NOMO-1 treated with DMSO at 0.1 percent for 48 hours (cell line): ENCODE data around the gene TUT7.

Experiments used
- DNase-seq: peaks from one replicate; lab custom pipeline; 2025; ENCODE audit not compliant: unreplicated experiment; lab: John Stamatoyannopoulos, UW

The TUT7 gene

DNA sequence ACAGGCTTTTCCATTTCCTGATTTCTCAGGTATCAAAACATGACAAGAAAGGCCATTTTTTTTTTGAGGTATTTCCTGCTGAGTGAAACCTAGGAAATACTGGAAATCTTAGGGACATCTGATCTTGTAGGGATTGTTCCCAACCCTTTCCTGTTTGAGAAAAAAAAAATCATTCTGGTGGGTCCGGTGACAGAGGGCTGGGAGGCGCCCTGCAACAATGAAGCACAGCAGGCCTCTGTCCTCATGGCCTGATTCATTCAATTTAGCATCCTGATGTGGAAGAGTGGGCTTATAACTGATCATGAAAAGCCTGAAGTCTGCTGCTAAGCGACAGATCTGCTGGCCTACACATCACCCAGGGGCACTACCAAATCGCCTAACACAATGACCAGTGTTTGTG lies 91.7 kb downstream of the TUT7 start:
- DNase-seq, result no peak

GRCh38 chr9:86259557-86259956 lies 94.7 kb downstream of the TUT7 start, which contains the start of gene C9orf153:
Gene C9orf153, minus strand, starts transcription at chr9:86259657. Its CDS starts 30,054 bp downstream, at chr9:86229603.
- DNase-seq, result no peak

- no peak for DNase-seq
Measured at GRCh38 chr9:86257391-86257790, 96.8 kb downstream of the TUT7 start.

DNA sequence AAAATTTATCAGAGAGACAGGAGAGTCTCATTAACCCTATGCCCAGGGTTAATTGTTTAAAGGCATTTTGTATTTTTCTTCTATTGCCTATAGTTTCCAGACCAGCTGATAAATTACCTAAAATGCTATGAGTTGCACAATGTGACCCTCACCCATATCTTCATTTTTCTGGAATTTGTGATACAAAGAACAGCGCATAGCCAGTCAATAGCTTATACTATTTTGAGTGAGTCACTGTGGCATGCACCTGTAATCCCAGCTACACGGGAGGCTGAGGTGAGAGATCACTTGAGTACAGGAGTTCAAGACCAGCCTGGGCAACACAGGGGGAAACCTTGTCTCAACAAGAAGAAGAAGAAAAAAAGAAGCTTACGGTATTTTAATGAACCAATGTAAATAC lies 97.6 kb downstream of the TUT7 start:
- DNase-seq, result no peak

DNA sequence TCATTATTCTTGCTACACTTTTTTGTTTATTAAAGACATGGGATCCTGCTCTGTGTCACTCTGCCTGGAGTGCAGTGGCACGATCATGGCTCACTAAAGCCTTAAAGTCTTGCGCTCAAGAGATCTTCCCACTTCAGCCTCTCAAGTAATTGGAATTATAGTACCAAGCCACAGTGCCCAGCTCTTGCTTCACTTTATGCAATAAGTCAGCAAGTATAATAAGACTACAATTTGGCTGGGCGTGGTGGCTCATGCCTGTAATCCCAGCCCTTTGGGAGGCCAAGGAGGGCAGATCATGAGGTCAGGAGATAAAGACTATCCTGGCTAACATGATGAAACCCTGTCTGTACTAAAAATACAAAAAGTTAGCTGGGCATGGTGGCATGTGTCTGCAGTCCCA lies 100.6 kb downstream of the TUT7 start:
- DNase-seq, result no peak

DNA sequence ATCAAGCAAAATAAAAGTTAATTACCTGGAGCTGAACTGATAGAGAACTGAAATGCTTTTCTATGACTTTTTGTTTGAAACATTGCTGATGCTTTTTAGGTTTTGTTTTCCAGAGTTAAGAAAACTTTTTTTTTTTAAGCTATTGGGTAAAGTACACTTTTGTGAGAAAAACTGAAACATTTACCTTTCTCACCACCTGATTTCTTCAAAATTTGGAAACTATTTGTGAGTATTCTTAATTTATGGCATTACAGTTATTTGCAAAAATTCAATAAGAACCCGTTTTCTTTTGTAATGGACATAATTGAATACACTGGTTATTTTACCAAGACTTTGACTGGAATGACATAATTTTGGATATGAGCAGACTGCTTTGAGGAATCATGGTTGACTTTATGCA lies 101.3 kb downstream of the TUT7 start:
- no peak for DNase-seq

DNA sequence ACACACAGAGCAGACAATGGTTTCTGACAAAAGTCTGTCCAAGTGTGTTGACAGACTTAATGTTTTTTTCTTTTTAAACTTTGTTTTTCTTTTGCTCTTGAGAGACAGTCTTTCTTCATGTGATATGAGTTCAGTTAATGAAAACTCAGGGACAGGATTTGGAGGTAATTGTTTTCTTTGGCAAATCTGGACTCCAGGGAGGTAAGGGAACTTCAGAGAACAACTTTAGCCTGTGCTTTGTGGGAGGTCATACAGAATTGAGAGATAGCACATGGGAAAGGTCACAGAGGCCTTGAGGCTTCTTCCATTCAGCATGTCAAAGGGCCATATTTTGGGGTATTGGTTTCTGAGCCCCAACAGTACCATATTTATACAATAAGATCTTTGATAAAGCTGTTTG lies 104.1 kb downstream of the TUT7 start:
- DNase-seq, result no peak

- DNase-seq, result no peak
Measured at GRCh38 chr9:86248746-86249145, 105.5 kb downstream of the TUT7 start.

GRCh38 chr9:86246752-86247161 lies 107.5 kb downstream of the TUT7 start:
- no peak for DNase-seq

DNA sequence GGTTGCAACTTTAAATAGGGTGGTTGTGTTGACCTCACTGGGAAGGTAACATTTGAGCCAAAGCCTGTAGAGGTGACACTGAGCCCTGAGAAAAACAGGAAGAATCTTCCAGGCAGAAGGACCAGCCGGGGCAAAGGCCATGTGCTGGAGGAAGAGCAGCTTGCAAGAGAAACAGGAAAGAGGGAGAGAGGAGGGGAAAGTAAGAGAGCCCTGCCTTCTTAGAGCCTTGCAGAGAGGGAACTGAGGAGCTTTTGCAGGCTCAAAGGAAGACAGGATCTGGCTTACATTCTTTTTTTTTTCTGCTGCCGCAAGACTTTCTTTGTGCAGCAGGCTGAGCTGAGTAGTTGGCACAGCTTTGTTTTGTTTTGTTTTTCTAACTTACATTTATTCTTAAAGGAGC lies 112.1 kb downstream of the TUT7 start:
- DNase-seq, result no peak

GRCh38 chr9:86241216-86241615 lies 113.0 kb downstream of the TUT7 start:
- no peak for DNase-seq

DNA sequence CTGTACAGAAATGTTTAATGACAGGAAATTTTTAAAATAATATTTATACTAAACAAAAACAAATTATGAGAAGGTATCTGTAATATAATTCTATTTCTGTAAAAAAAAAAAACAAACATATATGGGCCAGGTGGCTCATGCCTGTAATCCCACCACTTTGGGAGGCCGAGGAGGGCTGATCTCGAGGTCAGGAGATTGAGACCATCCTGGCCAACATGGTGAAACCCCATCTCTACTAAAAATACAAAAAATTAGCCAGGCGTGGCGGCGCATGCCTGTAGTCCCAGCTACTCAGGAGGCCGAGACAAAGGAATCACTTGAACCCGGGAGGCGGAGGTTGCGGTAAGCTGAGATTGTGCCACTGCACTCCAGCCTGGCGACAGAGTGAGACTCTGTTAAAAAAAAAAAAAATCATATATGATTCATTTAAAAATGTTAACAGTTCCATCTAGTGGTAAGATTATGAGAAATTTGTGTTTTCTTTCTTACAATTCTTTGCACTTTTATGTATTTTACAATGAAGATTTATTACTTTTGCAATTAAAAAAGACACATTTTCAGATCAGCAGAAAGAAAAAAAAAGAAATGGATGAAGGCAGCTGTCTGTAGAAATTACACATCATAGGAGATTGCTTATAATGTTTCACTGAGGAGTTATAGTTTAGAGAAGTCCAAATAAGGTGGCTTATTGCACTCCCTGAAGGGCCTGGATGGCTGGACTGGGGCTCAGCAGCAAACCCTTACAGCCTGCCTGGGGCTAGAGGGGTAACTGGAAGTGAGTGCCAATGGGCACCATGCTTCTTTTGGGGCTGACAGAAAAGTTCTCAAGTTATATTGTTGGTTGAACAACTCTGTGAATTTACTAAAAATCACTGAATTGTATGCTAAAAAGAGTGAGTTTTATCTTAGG lies 115.1 kb downstream of the TUT7 start:
- DNase-seq, result no peak
